NOMO-1 treated with dmso at 0.1 percent for 144 hours (cell line): Measurements from ENCODE around the gene RIPK1.
A peak's percentile ranks its signal among the peaks of the same experiment; 100 is the strongest.
"Not testable (repeated sequence)": the region's sequence is repeated elsewhere in the genome, so short reads cannot be mapped to it uniquely, and the experiment has no call there.

Experiments used
- DNase-seq: peaks from one replicate; lab custom pipeline; 2025; ENCODE audit not compliant: unreplicated experiment; lab: John Stamatoyannopoulos, UW

Gene RIPK1

DNA sequence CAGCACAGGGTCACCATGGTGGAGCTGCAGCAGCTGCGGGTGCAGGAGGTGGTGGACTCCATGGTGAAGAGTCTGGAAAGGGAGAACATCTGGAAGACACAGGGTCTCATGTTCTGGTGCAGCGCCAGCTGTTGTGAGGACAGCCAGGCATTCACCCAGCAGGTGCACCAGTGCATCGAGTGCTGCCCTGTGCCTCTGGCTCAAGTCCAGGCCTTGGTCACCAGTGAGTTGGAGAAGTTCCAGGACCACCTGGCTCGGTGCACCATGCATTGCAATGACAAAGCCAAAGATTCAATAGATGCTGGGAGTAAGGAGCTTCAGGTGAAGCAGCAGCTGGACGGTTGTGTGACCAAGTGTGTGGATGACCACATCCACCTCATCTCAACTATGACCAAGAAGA is 22.9 kb upstream of the RIPK1 start:
- DNase-seq: no peak

DNA sequence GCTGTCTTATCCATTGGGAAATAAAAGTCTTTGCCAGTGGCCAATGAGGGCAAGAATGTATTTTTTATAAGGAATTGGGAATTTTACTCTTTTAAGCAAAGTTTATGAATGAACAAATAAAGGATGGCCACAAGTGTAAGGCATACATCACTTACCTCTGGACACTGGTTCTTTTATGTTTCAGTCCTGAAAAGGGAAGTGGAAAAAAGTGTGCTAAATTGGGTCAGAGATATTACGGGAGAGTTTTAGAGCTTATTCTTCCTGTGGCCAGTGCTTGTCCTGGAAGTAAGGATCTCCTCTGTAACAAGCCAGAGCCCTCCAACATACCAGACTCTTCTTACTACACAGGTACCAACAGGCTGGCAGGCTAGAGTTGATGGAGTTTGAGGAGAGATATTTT is 22.5 kb upstream of the RIPK1 start:
- DNase-seq: peak; percentile 16

DNA sequence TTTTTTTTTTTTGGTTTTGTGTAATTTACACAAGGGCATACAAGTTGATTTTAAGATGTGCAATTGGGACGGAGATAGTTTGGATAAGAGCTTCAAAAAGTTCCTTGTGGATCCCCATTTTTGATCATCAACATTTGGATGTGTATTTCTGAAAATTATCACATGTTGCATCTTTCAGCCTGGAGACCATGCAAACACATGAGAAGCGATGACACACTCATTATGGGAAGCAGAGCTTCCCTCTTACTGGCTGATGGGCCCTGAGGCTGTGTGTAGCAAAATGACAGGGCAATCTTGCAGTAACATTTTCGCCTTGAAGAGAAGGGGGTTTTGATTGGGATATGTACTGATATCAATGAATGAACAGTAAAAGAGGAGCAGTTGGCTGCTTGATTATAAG is 22.0 kb upstream of the RIPK1 start:
- DNase-seq: no peak

DNA sequence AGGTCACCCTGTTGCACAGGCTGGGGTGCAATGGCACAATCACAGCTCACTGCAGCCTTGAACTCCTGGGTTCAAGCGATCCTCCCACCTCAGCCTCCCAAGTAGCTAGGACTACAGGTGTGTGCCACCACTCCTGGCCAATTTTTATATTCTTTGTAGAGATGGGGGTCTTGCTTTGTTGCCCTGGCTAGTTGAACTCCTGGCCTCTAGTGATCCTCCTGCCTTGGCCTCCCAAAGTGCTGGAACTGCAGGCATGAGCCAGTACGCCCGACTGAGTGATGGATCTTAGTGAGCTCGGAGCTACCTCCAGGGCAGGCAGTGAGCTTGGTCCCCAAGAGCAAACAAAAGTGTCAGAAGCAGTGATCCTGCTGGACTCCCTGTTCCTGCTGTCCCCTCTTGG is 20.3 kb upstream of the RIPK1 start:
- not testable (repeated sequence) for DNase-seq

DNA sequence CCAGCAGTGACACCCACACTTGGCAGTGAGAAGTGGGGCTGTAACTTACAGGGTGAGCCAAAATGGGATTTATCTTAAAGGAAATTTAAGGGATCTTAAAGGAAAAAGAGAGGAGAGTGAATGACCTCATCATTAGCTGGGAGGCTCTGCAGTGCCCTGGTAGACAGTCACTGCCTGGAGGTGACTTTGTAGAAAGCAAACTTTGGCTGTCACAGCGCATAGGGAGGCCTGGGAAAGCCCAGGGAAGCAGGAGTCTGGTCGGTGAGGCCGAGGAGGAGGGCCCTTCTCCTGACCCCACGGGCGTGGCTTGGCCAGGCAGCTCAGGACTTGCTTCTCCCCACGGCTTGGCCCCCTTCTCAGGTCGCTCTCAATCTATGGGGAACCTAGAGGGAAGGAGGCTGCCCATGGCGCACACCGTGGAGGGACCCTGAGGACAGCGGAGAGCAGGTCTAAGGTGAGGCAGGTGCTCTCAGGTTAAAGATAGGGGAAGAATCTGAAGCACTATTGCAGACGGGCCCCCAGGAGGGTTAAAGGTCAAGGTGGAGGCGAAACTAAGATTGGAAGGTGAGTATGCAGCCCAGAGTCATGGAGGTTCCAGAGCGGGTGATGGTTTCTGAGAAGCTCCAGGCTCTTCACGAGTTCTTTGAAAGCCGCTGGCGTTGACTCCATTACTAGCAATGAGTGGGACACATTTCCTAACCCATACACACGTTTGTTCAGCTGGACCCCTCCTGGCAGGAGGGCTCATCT is 15.6 kb upstream of the RIPK1 start:
- DNase-seq: no peak

DNA sequence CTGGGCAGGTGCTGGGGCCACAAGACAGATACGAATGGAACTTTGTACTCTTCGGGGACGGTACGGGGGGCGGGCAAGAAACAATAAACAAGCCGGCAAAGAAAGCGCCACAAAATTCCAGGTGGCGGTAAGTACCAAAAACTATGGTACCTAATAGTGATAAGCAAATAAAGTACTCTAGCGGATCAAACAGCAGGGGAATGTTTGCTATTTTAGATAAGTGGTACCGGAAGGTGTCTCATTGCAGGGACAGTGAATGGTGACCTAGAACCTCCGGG is 15.1 kb upstream of the RIPK1 start:
- no peak for DNase-seq

DNA sequence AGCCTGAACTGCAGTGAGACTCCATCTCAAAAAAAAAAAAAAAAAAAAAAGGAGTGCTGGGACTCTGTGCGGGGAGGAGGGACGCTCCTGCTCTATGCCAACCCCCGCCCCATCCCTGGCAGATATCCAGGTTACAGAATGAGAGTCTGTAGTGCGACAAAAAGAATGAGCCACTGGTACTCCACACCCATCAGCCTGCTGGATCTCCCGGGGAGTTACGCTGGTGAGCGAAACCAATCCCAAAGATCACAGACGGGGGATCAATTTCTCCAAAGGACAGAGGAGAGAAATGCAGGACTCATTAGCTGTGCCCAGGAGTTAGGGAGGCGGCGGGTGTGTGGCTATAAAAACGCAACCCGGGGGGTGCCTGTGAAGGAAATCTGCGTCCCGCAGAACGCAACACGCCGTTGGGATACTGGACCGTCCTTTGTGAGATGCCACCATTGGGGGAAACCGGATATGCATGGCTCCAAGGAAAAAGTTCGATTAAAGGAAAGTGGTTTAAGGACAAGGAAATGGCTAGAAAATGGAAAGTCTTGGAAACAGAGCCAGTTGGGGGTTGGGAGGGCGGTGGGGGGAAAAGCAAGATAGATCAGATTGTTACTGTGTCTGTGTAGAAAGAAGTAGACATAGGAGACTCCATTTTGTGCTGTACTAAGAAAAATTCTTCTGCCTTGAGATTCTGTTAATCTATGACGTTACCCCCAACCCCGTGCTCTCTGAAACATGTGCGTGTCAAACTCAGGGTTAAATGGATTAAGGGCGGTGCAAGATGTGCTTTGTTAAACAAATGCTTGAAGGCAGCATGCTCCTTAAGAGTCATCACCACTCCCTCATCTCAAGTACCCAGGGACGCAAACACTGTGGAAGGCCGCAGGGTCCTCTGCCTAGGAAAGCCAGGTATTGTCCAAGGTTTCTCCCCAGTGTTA is 13.8 kb upstream of the RIPK1 start:
- not testable (repeated sequence) for DNase-seq

DNA sequence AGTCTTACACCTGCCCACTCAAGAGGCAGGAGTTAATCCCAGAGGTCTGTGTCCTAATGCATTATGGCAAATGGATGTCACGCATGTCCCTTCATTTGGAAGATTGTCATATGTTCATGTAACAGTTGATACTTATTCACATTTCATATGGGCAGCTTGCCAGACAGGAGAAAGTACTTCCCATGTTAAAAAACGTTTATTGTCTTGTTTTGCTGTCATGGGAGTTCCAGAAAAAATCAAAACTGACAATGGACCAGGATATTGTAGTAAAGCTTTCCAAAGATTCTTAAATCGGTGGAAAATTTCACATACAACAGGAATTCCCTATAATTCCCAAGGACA is 13.2 kb upstream of the RIPK1 start:
- DNase-seq: not testable (repeated sequence)

DNA sequence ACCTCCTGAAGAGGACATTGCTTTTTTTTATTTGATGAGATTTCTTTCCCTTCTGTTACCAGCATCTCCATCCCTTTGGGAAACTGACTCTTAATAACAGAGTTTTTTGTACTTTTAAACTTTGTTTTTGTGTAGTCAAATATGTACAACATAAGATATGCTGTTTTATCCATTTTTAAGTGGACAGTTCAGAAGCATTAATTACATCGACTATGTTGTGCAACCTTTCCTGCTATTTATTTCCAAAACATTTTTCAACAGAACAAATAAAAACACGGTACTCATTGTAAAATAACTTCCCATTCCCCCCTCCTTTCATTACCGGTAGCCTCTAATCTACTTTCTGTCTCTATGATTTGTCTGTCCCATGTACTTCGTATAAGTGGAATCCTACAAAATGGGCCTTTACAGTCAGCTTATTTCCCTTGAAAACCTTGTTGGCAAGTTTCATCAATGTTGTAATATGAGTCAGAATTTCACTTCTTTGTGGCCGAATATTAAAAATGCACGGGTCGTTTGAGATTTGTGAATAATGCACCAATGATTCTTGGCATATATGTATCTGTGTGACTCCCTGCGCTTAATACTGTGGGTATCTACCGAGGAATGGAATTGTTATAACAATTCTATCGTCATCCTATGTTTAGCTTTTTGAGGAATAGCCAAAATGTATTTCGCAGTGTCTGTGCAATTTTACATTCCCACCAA is 11.1 kb upstream of the RIPK1 start:
- no peak for DNase-seq

DNA sequence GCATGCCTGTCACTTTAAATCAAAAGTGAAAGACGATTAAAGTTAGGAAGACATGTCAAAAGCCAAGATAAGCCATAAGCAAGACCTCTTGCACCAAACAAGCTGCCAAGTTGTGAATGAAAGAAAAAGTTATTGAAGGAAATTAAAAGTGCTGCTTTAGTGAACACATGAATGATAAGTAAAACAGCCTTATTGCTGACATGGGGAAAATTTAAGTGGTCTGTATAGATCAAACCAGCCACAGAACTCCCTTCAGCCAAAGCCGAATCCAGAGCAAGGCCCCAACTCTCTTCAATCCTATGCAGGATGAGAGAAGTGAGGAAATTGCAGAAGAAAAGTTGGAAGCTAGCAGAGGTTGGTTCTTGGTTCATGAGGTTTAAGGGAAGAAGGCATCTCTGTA is 9.3 kb upstream of the RIPK1 start:
- DNase-seq: no peak

DNA sequence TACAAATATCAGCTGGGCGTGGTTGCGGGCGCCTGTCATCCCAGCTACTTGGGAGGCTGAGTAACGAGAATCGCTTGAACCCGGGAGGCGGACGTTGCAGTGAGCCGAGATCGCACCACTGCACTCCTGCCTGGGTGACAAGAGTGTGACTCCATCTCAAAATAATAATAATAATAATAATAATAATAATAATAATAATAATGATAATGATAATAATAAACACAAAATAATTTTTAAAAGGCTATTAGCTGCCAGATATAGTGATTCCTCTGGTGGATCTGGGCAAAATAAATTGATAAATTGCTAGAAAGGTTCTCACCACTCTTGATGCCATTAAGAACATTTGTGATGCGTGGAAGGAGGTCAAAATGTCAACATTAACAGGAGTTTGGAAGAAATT is 8.2 kb upstream of the RIPK1 start:
- DNase-seq: not testable (repeated sequence)

DNA sequence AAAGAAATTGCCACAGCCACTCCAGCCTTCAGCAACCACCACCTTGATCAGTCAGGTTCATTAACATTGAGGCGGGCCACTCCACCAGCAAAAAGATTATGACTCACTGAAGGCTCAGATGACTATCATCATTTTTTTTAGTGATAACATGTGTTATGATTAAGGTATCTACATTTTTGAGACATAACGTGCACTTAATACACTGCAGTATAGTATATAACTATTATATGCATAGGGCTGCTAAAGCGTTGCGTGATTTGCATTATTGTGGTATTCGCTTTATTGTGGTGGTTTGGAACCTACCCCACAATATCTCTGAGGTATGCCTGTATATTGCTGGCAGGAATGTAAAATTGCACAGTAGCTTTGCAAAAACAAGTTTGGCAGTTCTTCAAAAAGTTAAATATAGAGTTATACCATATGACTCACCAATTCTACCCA is 6.8 kb upstream of the RIPK1 start:
- no peak for DNase-seq

DNA sequence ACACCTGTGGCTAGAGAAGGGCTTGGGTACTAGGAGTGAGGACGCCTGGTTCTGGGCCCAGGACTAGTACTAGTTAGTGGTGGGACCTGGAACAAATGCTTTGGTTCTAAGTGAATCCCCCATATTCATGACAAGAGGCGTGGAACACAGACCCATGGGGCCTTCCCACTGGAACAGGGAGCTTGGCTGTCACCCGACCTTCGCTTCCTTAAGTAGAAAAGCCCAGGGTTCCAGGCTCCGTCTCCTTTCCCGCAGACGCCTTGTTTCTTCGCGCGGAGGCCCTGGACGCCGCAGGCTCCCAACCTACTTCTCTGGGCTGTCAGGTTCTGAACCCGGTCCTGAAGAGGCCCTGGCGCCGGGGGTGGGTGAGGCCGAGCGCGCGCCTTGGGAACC is 5.0 kb upstream of the RIPK1 start:
- DNase-seq: not testable (repeated sequence)

DNA sequence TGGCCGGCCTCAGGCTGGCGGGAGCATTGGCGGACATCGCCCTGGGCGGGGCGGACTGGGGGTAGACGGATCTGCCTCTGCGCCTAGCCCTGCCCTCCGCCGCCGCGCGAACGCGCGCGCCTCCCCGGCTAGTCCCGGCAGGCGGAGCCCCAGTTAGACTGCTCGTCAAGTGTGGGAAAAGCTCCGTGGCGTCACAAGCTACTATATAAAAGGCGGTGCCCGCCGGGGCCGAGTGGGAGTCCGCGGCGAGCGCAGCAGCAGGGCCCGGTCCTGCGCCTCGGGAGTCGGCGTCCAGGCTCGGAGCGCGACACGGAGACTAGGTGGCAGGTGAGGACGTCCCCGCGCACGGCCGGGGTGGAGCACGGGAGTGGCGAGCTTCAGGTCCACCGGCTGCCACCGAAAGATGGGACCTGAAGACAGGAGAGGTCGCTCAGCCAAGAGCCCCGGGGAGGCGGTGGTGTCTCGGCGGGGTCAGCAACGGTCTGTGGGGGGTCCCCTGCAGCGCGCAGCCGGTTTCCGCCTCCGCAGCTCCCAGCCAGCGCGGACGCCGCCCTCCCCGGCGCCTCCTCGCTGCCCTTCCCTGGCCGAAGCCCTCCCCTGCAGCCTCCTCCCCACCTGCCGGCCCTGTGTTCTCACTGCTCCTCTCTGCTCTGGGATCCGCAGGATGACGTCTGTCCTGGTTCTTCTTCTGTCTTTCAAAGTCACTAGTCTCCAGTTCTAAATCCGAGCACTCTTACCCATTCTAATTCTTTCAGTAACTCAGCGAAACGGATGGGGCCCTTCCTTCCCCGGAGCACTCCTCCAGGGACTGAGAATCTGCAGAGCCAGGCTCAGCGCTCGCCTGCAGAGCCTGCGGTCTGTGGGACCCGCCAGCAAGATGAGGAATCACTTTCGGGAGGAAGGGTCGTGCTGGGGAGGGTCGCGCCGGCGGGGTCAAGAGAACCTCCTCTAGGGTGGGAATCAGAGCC is 4.3 kb upstream of the RIPK1 start:
- DNase-seq: peak; percentile 95

DNA sequence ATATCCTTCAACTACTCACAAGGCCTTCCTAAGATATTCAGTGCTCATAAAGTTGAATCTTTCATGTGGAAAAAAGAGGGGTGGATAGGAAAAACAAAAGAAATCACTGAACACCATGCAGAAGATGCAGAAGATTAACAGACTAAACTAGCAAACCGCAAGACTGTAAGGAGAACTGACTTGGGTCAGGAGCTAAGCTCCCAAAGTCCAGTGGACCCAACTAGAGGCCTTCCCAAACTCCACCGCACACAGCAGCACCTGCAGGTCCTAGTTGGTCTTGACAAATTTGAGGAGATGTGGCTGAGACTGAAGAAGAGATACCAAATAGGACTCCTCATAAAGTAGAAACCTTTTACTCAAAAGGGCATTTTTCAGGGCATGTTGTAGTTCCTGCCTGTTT is 3.3 kb downstream of the RIPK1 start:
- DNase-seq: no peak

DNA sequence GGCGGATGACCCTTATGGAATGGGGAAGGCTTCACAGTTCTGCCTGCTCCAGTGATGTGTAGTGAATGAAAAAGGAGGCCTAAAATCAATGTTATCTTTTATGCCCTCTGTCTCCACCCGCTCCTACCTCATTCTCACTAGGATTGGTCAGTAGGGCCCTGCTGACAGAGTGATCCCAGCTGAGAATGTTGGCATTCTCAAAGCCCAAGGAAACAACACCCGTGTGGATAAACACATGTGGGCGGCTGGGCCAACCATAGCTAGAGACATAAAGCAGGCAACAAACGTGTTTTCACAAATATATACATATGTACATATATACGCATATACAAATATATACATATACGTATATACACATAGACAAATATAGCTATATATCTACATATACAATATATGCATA is 4.5 kb downstream of the RIPK1 start:
- no peak for DNase-seq

DNA sequence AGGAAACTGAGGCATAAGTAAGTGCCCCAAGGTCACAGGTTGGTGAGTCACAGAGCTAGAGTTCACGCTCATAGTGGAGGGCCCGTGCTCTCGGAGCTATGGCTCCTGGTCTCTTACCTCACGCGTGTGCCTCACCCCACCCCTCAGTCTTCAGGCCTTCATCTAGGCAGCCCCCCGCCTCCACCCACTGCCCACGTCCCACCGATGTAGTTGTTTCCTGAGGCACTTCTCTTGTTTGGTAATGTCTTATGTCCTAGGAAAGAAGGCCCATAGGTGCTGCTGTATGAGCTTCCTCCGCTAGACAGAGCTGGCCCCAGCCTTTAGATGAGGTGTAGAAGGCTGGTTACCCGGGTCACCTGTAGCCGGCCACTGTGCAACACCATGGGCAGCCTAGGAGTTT is 5.1 kb downstream of the RIPK1 start:
- DNase-seq: no peak

DNA sequence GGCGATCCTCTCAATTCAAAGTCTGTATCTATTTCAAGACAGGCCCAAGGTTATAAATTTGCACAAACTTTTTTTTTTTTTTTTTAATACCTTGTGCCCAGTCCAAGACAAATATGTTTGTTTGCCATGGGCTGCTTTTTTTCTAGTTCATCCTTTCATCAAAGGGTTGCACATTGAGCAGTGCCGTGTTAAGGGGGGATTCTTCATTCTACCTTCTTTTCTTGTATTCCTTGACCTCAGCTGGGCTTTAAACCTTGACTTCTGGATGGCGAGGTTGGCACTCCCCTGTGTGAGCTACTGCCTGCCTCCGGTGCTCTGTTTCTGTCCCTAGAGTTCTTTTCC is 7.4 kb downstream of the RIPK1 start:
- no peak for DNase-seq

DNA sequence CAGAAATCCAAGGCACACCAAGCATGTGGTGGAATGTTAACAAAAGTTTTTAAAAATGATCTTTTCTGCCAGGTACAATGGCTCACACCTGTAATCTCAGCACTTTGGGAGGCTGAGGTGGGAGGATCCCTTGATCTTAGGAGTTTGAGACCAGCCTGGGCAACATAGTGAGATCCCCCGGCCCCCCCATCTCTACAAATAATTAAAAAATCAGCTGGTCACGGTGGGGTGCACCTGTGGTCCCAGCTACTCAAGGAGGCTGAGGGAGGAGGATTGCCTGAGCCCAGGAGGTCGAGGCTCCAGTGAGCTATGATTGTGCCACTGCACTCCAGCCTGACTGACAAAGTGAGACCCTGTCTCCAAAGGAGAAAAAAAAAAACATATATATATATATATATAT is 8.0 kb downstream of the RIPK1 start:
- DNase-seq: no peak

DNA sequence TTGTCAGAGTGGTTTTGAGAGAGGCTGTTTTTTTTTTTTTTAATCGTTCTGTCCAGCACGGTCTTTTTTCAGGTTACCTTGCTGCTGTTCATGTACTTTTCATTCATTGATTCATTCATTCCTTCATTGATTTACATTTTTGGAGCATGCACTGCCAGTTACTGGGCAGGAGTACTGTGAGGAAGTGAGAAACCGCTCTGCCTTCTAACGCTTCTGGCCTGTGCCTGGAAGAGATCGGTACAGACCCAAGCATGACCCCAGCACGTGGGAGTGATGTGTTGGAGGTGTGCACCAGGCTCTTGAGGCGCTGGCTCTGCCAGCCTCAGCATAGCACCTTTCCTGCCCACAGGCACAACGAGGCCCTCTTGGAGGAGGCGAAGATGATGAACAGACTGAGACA is 9.1 kb downstream of the RIPK1 start:
- no peak for DNase-seq

DNA sequence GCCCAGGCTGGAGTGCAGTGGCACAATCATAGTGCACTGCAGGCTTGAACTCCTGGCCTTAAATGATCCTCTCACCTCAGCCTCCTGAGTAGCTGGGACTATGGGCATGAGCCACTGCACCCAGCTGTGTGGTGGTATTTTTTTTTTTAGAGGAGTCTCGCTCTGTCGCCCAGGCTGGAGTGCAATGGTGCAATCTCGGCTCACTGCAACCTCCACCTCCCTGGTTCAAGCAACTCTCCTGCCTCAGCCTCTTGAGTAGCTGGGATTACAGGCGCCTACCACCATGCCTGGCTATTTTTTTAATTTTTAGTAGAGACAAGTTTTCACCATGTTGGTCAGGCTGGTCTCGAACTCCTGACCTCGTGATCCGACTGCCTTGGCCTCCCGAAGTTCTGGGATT is 10.7 kb downstream of the RIPK1 start:
- not testable (repeated sequence) for DNase-seq
